ENCODE data around the gene EP300.
A peak's percentile ranks its signal among the peaks of the same experiment; 100 is the strongest.
"Not testable (repeated sequence)": the region's sequence is repeated elsewhere in the genome, so short reads cannot be mapped to it uniquely, and the experiment has no call there.

EP300 gene

DNA sequence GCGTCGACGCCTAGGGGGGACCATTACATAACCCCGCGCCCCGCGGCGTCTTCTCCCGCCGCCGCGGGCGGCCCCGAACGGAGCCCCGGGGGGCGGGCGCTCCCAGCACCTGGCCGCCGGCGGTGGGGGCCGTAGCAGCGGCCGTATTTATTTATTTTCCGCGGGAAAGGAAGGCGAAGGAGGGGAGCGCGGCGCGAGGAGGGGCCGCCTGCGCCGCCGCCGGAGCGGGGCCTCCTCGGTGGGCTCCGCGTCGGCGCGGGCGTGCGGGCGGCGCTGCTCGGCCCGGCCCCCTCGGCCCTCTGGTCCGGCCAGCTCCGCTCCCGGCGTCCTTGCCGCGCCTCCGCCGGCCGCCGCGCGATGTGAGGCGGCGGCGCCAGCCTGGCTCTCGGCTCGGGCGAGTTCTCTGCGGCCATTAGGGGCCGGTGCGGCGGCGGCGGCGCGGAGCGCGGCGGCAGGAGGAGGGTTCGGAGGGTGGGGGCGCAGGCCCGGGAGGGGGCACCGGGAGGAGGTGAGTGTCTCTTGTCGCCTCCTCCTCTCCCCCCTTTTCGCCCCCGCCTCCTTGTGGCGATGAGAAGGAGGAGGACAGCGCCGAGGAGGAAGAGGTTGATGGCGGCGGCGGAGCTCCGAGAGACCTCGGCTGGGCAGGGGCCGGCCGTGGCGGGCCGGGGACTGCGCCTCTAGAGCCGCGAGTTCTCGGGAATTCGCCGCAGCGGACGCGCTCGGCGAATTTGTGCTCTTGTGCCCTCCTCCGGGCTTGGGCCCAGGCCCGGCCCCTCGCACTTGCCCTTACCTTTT lies at the start of gene EP300:
TSS of gene EP300 (plus strand) at position 570 of the 795 bp plus-strand sequence. CDS start 413 bp downstream, outside the sequence.
- TF ChIP-seq, protein P1, sequence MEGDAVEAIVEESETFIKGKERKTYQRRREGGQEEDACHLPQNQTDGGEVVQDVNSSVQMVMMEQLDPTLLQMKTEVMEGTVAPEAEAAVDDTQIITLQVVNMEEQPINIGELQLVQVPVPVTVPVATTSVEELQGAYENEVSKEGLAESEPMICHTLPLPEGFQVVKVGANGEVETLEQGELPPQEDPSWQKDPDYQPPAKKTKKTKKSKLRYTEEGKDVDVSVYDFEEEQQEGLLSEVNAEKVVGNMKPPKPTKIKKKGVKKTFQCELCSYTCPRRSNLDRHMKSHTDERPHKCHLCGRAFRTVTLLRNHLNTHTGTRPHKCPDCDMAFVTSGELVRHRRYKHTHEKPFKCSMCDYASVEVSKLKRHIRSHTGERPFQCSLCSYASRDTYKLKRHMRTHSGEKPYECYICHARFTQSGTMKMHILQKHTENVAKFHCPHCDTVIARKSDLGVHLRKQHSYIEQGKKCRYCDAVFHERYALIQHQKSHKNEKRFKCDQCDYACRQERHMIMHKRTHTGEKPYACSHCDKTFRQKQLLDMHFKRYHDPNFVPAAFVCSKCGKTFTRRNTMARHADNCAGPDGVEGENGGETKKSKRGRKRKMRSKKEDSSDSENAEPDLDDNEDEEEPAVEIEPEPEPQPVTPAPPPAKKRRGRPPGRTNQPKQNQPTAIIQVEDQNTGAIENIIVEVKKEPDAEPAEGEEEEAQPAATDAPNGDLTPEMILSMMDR (IDR thresholded peaks at IDR 0.05; ENCODE audit: extremely low read depth, insufficient read depth, missing control alignments) = peak; percentile 27
- in situ Hi-C loops (cut with MboI; ENCODE audit: low pct_unique_long_range_greater_than_20kb, low sequenced_read_pairs, unreplicated experiment) = no loop called here
- peak; percentile 90 for DNase-seq (ENCODE audit: low spot score)

DNA sequence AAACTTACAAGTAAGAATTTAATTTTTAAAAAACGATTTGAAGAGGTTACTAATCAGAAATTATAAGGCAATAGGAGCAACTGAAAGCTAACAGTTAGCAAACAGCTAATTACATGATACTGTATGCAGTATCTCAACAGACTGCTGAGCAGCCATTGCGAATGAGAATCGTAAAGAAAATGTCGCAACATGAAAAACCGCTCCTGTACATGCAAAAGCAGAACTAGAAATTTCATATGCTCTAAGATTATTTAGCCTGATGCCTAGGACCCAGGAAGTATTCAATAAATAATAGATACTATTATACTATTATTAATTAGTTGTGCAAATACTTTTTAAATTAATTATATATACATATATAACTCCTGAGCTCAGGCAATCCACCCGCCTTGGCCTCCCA lies 48.7 kb upstream of the EP300 start:
- TF ChIP-seq, protein P1 (IDR thresholded peaks at IDR 0.05; ENCODE audit: extremely low read depth, insufficient read depth, missing control alignments) = no peak
- DNase-seq (ENCODE audit: low spot score) = no peak
- in situ Hi-C loops (cut with MboI; ENCODE audit: low pct_unique_long_range_greater_than_20kb, low sequenced_read_pairs, unreplicated experiment) = no loop called here

DNA sequence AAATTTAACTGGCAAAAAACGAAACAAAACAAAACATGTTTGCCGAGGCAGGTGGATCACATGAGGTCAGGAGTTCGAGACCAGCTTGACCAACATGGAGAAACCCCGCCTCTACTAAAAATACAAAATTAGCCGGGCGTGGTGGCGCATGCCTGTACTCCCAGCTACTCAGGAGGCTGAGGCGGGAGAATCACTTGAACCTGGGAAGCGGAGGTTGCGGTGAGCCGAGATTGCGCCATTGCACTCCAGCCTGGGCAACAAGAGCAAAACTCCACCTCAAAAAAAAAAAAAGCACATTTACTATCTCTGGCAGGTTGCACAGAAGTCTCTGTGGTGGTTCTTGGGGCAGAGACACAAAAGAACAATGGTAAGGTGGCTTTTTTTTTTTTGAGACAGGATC lies 46.8 kb upstream of the EP300 start:
- DNase-seq (ENCODE audit: low spot score); in situ Hi-C loops (cut with MboI; ENCODE audit: low pct_unique_long_range_greater_than_20kb, low sequenced_read_pairs, unreplicated experiment): not testable (repeated sequence)

DNA sequence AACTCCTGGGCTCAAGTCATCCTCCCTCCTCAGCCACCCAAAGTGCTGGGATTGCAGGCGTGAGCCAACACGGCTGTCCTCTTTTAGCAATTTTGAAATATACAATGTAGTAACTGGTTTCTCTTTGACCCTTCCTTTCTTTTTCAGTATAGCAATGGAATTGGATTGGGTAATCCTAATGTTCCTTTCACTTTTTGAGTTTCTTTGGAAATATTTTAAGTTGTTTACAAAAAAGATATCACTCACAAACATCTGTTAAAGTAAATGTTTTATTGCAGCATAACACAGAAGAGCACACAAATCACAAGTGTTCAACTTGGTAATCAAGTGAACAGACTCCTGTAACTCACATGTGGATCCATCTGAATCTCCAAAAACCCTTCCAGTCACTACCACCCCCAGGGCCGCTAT lies 44.6 kb upstream of the EP300 start:
- TF ChIP-seq, protein P1 (IDR thresholded peaks at IDR 0.05; ENCODE audit: extremely low read depth, insufficient read depth, missing control alignments) = no peak
- in situ Hi-C loops (cut with MboI; ENCODE audit: low pct_unique_long_range_greater_than_20kb, low sequenced_read_pairs, unreplicated experiment) = no loop called here
- DNase-seq (ENCODE audit: low spot score) = no peak

DNA sequence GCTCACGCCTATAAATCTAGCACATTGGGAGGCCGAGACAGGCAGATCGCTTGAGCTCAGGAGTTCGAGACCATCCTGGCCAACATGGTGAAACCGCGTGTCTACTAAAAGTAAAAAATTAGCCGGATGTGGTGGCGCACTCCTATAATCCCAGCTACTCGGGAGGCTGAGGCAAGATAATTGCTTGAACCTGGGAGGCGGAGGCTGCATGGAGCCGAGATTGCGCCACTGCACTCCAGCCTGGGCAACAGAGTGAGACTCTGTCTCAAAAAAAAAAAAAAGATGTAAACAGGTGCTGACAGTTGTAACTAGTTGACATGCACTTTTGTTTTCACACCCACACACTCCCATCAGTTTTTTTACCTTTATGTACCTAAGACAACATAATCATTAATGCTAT lies 44.0 kb upstream of the EP300 start:
- in situ Hi-C loops (cut with MboI; ENCODE audit: low pct_unique_long_range_greater_than_20kb, low sequenced_read_pairs, unreplicated experiment); DNase-seq (ENCODE audit: low spot score): not testable (repeated sequence)

DNA sequence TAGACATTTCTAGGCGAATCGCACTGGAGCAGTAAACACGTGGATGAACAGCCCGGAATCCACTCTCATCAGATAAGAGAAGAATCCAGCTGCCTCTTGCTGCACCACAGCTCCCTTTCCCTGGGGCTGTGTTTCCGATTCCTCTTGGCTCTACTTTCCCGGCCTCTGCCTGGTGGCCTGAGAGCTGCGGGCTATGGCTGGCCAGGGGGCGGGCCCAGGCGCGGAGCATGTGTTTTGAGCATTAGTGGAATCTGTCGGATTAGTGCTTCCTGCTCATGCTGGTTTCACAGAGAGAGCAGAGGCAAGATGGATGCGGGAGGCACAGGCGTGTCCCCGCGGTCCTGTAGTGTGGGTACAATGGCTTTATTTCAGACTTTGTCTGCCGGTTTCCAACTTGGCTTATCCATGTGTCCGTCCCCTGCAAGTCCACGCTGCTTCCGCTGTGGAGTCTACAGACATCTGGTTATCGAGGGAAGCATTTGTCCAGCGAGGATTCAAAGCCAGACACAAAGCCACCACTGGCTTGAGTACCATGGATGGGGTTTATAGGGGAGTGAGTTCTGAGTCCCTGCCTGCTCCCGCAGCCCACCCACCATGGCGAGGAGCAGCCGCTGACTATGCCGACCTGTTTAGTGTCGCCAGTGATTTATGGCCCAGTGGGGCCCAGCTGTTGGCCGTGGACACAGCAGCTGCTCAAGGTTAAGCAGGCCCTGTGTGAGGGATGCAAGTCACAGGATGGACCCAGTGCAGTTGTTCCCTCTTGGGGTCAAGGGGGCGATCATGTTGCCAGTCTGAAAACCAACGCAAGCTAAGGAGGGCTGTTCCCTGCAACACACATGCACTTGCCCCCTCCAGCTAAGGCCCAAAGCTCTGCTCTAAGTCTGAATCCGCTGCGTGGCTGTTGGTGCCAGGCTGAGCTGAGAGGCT lies 43.3 kb upstream of the EP300 start:
- TF ChIP-seq, protein P1 (IDR thresholded peaks at IDR 0.05; ENCODE audit: extremely low read depth, insufficient read depth, missing control alignments) = no peak
- in situ Hi-C loops (cut with MboI; ENCODE audit: low pct_unique_long_range_greater_than_20kb, low sequenced_read_pairs, unreplicated experiment) = no loop called here
- no peak for DNase-seq (ENCODE audit: low spot score)

DNA sequence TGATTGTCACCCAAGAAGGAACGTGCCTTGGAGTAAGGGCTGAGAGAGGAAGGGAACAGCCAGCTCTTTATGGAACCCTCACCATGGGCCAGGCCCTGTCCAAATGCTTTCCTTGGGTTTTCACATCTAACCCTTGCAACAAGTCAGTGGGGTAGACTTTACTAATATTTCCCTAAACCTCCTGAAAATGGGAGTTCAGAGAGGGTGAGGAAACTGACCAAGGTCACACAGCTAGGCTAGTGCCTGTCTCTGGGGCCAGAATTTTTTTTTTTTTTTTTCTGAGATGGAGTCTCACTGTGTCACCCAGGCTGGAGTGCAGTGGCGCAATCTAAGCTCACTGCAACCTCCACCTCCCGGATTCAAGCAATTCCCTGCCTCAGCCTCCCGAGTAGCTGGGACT lies 42.6 kb upstream of the EP300 start:
- DNase-seq (ENCODE audit: low spot score); in situ Hi-C loops (cut with MboI; ENCODE audit: low pct_unique_long_range_greater_than_20kb, low sequenced_read_pairs, unreplicated experiment): not testable (repeated sequence)

DNA sequence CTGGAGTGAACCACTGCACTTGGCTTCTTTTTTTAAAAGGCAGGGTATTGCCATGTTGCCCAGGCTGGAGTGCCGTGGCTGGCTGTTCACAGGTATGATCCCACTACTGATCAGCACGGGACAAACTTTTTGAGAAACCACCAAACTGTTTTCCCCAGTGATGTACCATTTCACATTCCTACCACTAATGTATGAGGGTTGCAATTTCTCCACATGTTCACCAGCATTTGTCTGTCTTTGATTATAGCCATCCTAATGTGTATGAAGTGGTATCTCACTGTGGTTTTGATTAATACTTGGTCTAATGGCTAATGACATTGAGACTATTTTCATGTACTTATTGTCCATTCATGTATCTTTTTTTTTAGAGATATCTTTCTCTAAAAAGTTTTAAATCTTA lies 41.5 kb upstream of the EP300 start:
- in situ Hi-C loops (cut with MboI; ENCODE audit: low pct_unique_long_range_greater_than_20kb, low sequenced_read_pairs, unreplicated experiment) = no loop called here
- no peak for DNase-seq (ENCODE audit: low spot score)
- TF ChIP-seq, protein P1 (IDR thresholded peaks at IDR 0.05; ENCODE audit: extremely low read depth, insufficient read depth, missing control alignments) = no peak
